Activated naive CD8-positive, alpha-beta T cell treated with anti-CD3 and anti-CD28 coated beads, Interleukin-2, amount 10 ng/mL, durations not matched to agents 7 days and 5 days (primary cell): Measurements from ENCODE around the gene SLC24A1. TPM values are rescaled to one million over a fixed set of nuclear protein-coding genes. Genes with fewer than 3 reads are reported as not detected.

Experiments used
- ATAC-seq: fragments of 150-1000 bp; cut with Tn5 transposase; one replicate; pipeline ENCODE4 v1.10.0; 2021; ENCODE audit warnings: low read depth, moderate library complexity
- POLR2A ChIA-PET: fragments of 350-600 bp; sonication (Branson Sonifier 250); formaldehyde crosslinking; loops from one replicate; lab custom pipeline; 2021; ENCODE audit warnings: antibody characterized with exemption; lab: Charles Lee
- DNase-seq: peaks from one replicate; pipeline ENCODE4 v3.0.0; 2021
- H3K27ac Mint-ChIP-seq: one replicate; pipeline ENCODE4 v1.8.0; 2022; ENCODE audit warnings: mild to moderate bottlenecking, mixed read lengths
- H3K27me3 Mint-ChIP-seq: one replicate; pipeline ENCODE4 v1.8.0; 2022; ENCODE audit warnings: mild to moderate bottlenecking, moderate library complexity, mixed read lengths
- H3K36me3 Mint-ChIP-seq: one replicate; pipeline ENCODE4 v1.8.0; 2021; ENCODE audit warnings: mild to moderate bottlenecking, mixed read lengths
- H3K4me1 Mint-ChIP-seq: one replicate; pipeline ENCODE4 v1.8.0; 2021; ENCODE audit warnings: mixed read lengths
- H3K4me3 Mint-ChIP-seq: one replicate; pipeline ENCODE4 v1.8.0; 2022; ENCODE audit warnings: mild to moderate bottlenecking, moderate library complexity, mixed read lengths
- H3K9me3 Mint-ChIP-seq: one replicate; pipeline ENCODE4 v1.8.0; 2021; ENCODE audit warnings: mixed read lengths
- total RNA-seq, 2 experiments: library from RNA; stranded (reverse); gene quantifications; one replicate each; pipeline ENCODE4 v1.2.3, GENCODE V29; 2021

SLC24A1 gene
- total RNA-seq, 2 experiments from 2014 or later = 4.9 to 7.1 TPM

DNA sequence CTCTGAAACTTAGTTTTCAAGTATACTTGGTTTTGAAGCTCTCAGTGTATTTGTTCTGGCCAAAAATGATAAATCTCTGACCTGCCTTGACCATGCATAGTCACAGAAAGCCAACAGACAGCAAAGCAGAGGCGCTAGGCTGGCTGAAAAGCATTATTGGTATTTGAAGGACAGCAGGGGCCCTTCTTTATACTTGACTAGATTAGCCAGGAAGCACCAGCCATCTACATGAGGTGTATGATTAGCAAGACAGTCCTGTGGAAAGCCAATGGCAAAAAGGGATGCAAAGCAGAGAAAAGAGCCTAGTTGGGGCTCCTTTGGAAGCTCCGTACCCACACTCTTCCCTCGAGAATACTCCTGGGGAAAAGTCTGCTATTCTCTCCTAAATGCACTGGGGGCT lies 7.8 kb downstream of the SLC24A1 start:
- no peak for ATAC-seq
- H3K9me3 Mint-ChIP-seq = no peaks in the 10 kb centered on the region
- no peak overlapping the region for H3K27ac Mint-ChIP-seq
- H3K4me3 Mint-ChIP-seq = no peak overlapping the region
- DNase-seq = no peak
- POLR2A ChIA-PET = no interaction called here
- peaks cover 15% of the 10 kb centered on the region for H3K4me1 Mint-ChIP-seq
- no peaks in the 10 kb centered on the region for H3K27me3 Mint-ChIP-seq
- H3K36me3 Mint-ChIP-seq = peaks cover 2% of the 10 kb centered on the region

GRCh38 chr15:65630760-65631159 lies 9.0 kb downstream of the SLC24A1 start:
- ATAC-seq = no peak
- H3K4me1 Mint-ChIP-seq = peaks cover 15% of the 10 kb centered on the region
- H3K9me3 Mint-ChIP-seq = no peaks in the 10 kb centered on the region
- H3K27ac Mint-ChIP-seq = no peak overlapping the region
- no peak for DNase-seq
- no peak overlapping the region for H3K4me3 Mint-ChIP-seq
- no peaks in the 10 kb centered on the region for H3K27me3 Mint-ChIP-seq
- POLR2A ChIA-PET = no interaction called here
- H3K36me3 Mint-ChIP-seq = no peaks in the 10 kb centered on the region

GRCh38 chr15:65631503-65631902 lies 9.8 kb downstream of the SLC24A1 start:
- Mint-ChIP-seq H3K27ac (no peak overlapping the region), H3K4me1 (peaks cover 15% of the 10 kb centered on the region), H3K9me3 (no peaks in the 10 kb centered on the region), H3K27me3 (no peaks in the 10 kb centered on the region), H3K4me3 (no peak overlapping the region), H3K36me3 (no peaks in the 10 kb centered on the region)
- ATAC-seq (no peak), DNase-seq (no peak)
- POLR2A ChIA-PET = no interaction called here

- no peak overlapping the region for H3K4me3 Mint-ChIP-seq
- POLR2A ChIA-PET = no interaction called here
- DNase-seq (no peak), ATAC-seq (no peak)
- H3K27me3 Mint-ChIP-seq = no peaks in the 10 kb centered on the region
- H3K9me3 Mint-ChIP-seq = no peaks in the 10 kb centered on the region
- H3K36me3 Mint-ChIP-seq = no peaks in the 10 kb centered on the region
- peaks cover 15% of the 10 kb centered on the region for H3K4me1 Mint-ChIP-seq
- H3K27ac Mint-ChIP-seq = no peak overlapping the region
Observed at GRCh38 chr15:65632780-65633375, 11.1 kb downstream of the SLC24A1 start.

GRCh38 chr15:65633752-65634151 lies 12.0 kb downstream of the SLC24A1 start:
- H3K27ac Mint-ChIP-seq = no peak overlapping the region
- ATAC-seq (no peak), DNase-seq (no peak)
- H3K36me3 Mint-ChIP-seq = no peaks in the 10 kb centered on the region
- peaks cover 20% of the 10 kb centered on the region for H3K4me1 Mint-ChIP-seq
- POLR2A ChIA-PET = no interaction called here
- H3K27me3 Mint-ChIP-seq = no peaks in the 10 kb centered on the region
- no peak overlapping the region for H3K4me3 Mint-ChIP-seq
- H3K9me3 Mint-ChIP-seq = no peaks in the 10 kb centered on the region

DNA sequence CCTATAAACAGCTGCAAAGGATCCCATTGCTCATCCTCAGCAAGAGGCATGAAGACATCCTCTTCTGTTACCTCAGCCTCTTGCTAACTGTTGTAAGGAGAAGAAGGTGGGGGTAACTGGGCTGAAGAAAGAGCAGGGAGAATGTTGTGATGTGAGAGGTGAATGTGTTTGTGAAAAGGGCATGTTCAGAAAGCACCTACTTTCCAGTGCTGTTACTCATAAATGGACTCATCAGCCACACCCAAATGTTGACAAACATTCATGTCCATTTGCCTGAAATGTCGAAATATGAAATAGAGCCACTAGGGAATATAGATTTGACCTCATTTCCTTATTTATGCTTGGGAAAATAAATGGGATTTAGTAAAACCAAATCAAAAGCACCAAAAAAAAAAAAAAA lies 12.6 kb downstream of the SLC24A1 start:
- H3K27me3 Mint-ChIP-seq = no peaks in the 10 kb centered on the region
- H3K36me3 Mint-ChIP-seq = no peaks in the 10 kb centered on the region
- ATAC-seq = no peak
- H3K4me1 Mint-ChIP-seq = peaks cover 24% of the 10 kb centered on the region
- DNase-seq = no peak
- POLR2A ChIA-PET = interaction anchor here (0.7 kb wide), 1 partner anchor 531 kb away, joined by 7 read pairs; no protein-coding TSS in a partner anchor
- no peak overlapping the region for H3K27ac Mint-ChIP-seq
- H3K4me3 Mint-ChIP-seq = no peak overlapping the region
- no peaks in the 10 kb centered on the region for H3K9me3 Mint-ChIP-seq

DNA sequence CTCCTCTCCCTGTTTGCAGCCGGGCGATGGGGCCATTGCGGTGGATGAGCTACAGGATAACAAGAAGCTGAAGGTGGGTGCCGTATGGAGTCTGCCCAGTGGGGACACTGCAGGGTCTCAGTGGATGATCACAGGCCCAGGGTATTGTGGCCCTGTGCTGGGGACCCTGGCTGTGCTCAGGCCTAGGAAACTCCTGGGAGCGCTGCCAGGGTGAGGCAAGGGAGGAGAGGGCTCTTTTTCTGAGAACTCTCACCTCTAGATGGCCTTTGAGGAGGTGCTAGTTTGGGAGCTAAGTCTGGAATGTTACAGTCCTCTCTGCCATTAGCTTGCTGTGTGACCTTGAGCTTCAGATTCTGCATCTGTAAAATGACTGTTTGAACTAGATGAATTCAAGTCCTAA lies 16.4 kb downstream of the SLC24A1 start:
- Mint-ChIP-seq H3K4me3 (no peak overlapping the region), H3K27me3 (no peaks in the 10 kb centered on the region), H3K9me3 (no peaks in the 10 kb centered on the region), H3K27ac (no peak overlapping the region), H3K4me1 (peaks cover 14% of the 10 kb centered on the region), H3K36me3 (no peaks in the 10 kb centered on the region)
- ATAC-seq = no peak
- DNase-seq = no peak
- POLR2A ChIA-PET = interaction anchor here (0.6 to 1.6 kb wide), 3 partner anchors 19 to 219 kb away, joined by 3 read pairs; no protein-coding TSS in a partner anchor

DNA sequence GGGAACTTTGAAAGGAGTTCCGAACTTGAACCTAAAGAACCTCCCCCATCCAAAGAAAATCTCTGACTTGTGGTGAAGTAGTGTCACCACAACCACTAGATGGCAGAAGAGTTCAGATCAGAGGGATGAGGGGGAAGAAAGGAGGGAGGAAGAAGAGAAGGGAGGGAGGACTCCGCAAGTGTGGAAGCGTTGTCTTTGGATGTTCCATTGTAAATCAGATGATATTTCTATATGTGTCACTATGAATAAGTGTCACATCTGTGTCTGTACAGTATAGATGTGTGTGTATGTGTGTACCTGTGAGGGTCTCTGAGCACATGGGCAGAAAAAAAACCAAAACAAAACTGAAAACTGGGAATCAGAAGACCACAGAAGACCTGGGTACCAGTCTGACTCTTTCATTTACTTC lies 16.9 kb downstream of the SLC24A1 start:
- Mint-ChIP-seq H3K36me3 (no peaks in the 10 kb centered on the region), H3K27me3 (no peaks in the 10 kb centered on the region), H3K4me3 (peak overlapping the region; percentile 61), H3K27ac (peak overlapping the region; percentile 43), H3K4me1 (peaks cover 14% of the 10 kb centered on the region), H3K9me3 (no peaks in the 10 kb centered on the region)
- ATAC-seq (peak; percentile 74), DNase-seq (no peak)
- POLR2A ChIA-PET = interaction anchor here (1.4 kb wide), 1 partner anchor 218 kb away, joined by 3 read pairs; no protein-coding TSS in a partner anchor

DNA sequence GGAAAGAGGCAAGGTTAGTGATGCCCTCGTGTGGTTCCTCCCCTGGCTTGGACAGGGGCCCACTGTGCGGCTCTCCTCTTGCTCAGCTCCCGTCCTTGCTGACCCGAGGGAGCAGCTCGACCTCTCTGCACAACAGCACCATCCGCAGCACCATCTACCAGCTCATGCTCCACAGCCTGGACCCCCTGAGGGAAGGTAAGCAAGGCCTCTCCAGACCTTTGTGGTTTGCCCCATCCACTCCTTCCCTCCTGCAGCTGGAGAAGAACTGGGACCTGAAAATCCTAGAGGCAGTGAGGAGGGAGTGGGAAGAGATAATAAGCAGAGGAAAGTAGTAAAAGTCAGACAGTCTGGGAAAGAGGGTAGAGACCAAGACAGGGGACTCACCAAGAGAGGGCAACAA lies 17.8 kb downstream of the SLC24A1 start:
- H3K9me3 Mint-ChIP-seq = no peaks in the 10 kb centered on the region
- no peak overlapping the region for H3K4me3 Mint-ChIP-seq
- H3K36me3 Mint-ChIP-seq = no peaks in the 10 kb centered on the region
- no peak overlapping the region for H3K27ac Mint-ChIP-seq
- POLR2A ChIA-PET = interaction anchor here (0.6 kb wide), 1 partner anchor 149 kb away, joined by 3 read pairs; no protein-coding TSS in a partner anchor
- ATAC-seq (no peak), DNase-seq (no peak)
- peaks cover 10% of the 10 kb centered on the region for H3K4me1 Mint-ChIP-seq
- no peaks in the 10 kb centered on the region for H3K27me3 Mint-ChIP-seq

DNA sequence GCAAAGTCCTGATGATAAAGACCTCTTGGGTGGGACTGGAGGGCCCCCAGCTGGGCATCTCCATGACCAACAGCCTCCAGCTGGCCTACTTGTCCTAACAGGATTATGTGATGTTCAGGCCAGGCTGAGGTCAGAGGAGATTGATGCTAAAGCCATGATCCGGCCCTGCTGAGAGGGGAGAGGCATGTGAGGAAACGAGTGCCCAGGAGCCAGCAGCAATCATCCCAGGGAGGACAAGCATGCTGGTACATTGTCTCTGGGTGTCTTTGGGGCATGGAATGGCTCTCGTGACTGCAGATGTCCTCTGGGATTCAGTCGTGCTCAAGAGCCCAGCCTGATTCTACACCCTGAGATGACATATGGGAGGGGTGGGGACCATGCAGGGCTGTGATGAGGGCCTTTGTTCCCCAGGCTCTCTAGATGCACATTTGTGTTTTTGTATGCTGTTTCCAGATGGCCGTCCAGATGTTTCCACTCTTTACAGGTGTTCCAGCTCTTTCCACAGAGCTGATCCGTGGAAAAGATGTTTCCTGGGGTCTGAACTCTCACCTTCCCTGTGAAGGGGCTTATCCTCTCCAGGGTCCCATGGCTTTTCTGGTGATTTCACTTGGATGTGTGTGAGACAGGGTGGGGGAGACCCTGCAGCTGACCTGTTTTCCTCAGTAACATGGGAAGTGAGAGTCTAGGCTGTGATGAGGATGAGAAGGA lies 20.2 kb downstream of the SLC24A1 start:
- no peaks in the 10 kb centered on the region for H3K27me3 Mint-ChIP-seq
- H3K4me1 Mint-ChIP-seq = peaks cover 10% of the 10 kb centered on the region
- no peaks in the 10 kb centered on the region for H3K9me3 Mint-ChIP-seq
- ATAC-seq (no peak), DNase-seq (no peak)
- POLR2A ChIA-PET = interaction anchor here (1.6 kb wide), 1 partner anchor 31 kb away, joined by 3 read pairs; the partner anchor contains the start of gene INTS14
- no peak overlapping the region for H3K4me3 Mint-ChIP-seq
- H3K27ac Mint-ChIP-seq = no peak overlapping the region
- H3K36me3 Mint-ChIP-seq = peaks cover under 1% of the 10 kb centered on the region

GRCh38 chr15:65642594-65642993 lies 20.9 kb downstream of the SLC24A1 start:
- Mint-ChIP-seq H3K4me1 (peaks cover 10% of the 10 kb centered on the region), H3K36me3 (peaks cover 2% of the 10 kb centered on the region), H3K27ac (no peak overlapping the region), H3K27me3 (no peaks in the 10 kb centered on the region), H3K9me3 (no peaks in the 10 kb centered on the region), H3K4me3 (no peak overlapping the region)
- POLR2A ChIA-PET = interaction anchor here (1.5 kb wide), 1 partner anchor 164 kb away, joined by 4 read pairs; no protein-coding TSS in a partner anchor
- no peak for DNase-seq
- no peak for ATAC-seq

- no peaks in the 10 kb centered on the region for H3K4me1 Mint-ChIP-seq
- POLR2A ChIA-PET = no interaction called here
- no peak overlapping the region for H3K4me3 Mint-ChIP-seq
- peaks cover 3% of the 10 kb centered on the region for H3K36me3 Mint-ChIP-seq
- no peak overlapping the region for H3K27ac Mint-ChIP-seq
- H3K27me3 Mint-ChIP-seq = no peaks in the 10 kb centered on the region
- DNase-seq (no peak), ATAC-seq (no peak)
- H3K9me3 Mint-ChIP-seq = no peaks in the 10 kb centered on the region
Observed at GRCh38 chr15:65644282-65644681, 22.5 kb downstream of the SLC24A1 start.

- DNase-seq (no peak), ATAC-seq (no peak)
- H3K27me3 Mint-ChIP-seq = no peaks in the 10 kb centered on the region
- peaks cover 5% of the 10 kb centered on the region for H3K36me3 Mint-ChIP-seq
- no peak overlapping the region for H3K27ac Mint-ChIP-seq
- H3K4me1 Mint-ChIP-seq = peaks cover 3% of the 10 kb centered on the region
- H3K9me3 Mint-ChIP-seq = no peaks in the 10 kb centered on the region
- no peak overlapping the region for H3K4me3 Mint-ChIP-seq
- POLR2A ChIA-PET = no interaction called here
Observed at GRCh38 chr15:65645392-65645791, 23.7 kb downstream of the SLC24A1 start.

DNA sequence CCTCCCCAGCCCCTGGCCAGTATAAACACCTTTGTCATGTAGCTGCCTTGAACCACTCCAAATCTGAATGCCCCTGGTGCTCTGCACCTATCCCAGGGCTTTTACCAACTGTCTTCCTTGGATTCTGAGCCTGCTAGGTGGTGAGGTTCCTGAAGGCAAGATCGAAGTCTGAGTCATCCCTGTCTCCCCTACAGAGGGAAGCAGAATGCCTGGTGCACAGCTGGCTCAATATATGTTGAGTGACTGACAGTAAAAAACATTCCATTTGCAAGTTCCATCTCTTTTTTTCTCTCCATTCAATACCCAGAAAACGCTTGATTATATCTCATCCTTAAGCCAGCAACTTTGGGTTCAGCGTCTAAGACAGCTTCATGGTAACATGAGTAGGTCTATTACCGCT lies 24.7 kb downstream of the SLC24A1 start:
- DNase-seq (no peak), ATAC-seq (no peak)
- Mint-ChIP-seq H3K9me3 (no peaks in the 10 kb centered on the region), H3K27me3 (no peaks in the 10 kb centered on the region), H3K27ac (no peak overlapping the region), H3K4me3 (no peak overlapping the region), H3K4me1 (peaks cover 6% of the 10 kb centered on the region), H3K36me3 (peaks cover 8% of the 10 kb centered on the region)
- POLR2A ChIA-PET = interaction anchor here (0.6 kb wide), 1 partner anchor 38 kb away, joined by 3 read pairs; no protein-coding TSS in a partner anchor
